ENCODE results near the gene MOGAT2. TPM values are rescaled to one million over a fixed set of nuclear protein-coding genes. Genes with fewer than 3 reads are reported as not detected.

MOGAT2 gene
- total and polyA plus RNA-seq, 2 of the 13 experiments (the other 11 are each of a cell fraction or from before 2014, with no cell fraction given): 27.2 to 27.8 TPM

- ChIA-PET POLR2A (no interaction called here), CTCF (ENCODE audit: low intra/inter-chr PET ratio, low total read pairs) (no interaction called here)
- WGBS (ENCODE audit: low lambda C conversion rate): 95% methylated on average over 2 of the region's 3 CpGs
- ATAC-seq (no peak), DNase-seq (ENCODE audit: low spot score) (no peak), FAIRE-seq (no peak)
- intact Hi-C loops (cut with micrococcal nuclease; ENCODE audit: unreplicated experiment) (no loop called here), in situ Hi-C loops (cut with HindIII; ENCODE audit: extremely low pct_ligation_motif_present, low pct_unique_long_range_greater_than_20kb) (no loop called here)
- Histone ChIP-seq H3K4me3 (replicated peaks in 1 of 3; ENCODE audit: insufficient read depth in 1 of 3, low read depth in 2 of 3, low read length in 3 of 3) (no peak overlapping the region), H3K36me3 (replicated peaks in 1 of 2; ENCODE audit: control insufficient read depth in 1 of 2, insufficient read depth in 2 of 2, low read length in 2 of 2) (peaks cover 0 to 14% of the 10 kb centered on the region in 2 experiments; a peak in 2 of 5 replicates), H4K20me1 (ENCODE audit: insufficient read depth, low read length) (no peaks in the 10 kb centered on the region), H3K9ac (ENCODE audit: insufficient read depth, low read depth, low read length) (no peak overlapping the region), H3K79me2 (ENCODE audit: insufficient read depth, low read length) (peaks cover 21% of the 10 kb centered on the region), H3K27ac (ENCODE audit: extremely low read length, insufficient read depth, low read length) (no peak overlapping the region), H3K4me1 (ENCODE audit: insufficient read depth, low read length) (peaks cover 27% of the 10 kb centered on the region), H3K9me3 (ENCODE audit: low read length) (no peaks in the 10 kb centered on the region), H2AFZ (ENCODE audit: low read length) (no peak overlapping the region), H3K4me2 (ENCODE audit: low read depth, low read length) (no peak overlapping the region), H3K27me3 (ENCODE audit: control insufficient read depth in 1 of 2, insufficient read depth in 2 of 2, low read length in 2 of 2) (no peaks in the 10 kb centered on the region)
- BruUV-seq (replicated peaks): no TSS peak
- TF ChIP-seq ZNF292 (CRISPR knock-in tag; IDR thresholded peaks at IDR 0.05; ENCODE audit: borderline replicate concordance, low read depth) (no peak), ZNF660 (CRISPR knock-in tag; IDR thresholded peaks at IDR 0.05; ENCODE audit: borderline replicate concordance, low read depth) (no peak), MLLT10 (CRISPR knock-in tag; IDR thresholded peaks at IDR 0.05) (no peak), ZNF772 (CRISPR knock-in tag; IDR thresholded peaks at IDR 0.05) (no peak), RBM22 (optimal IDR thresholded peaks at IDR 0.05; ENCODE audit: low read length) (peak; percentile 22)
Observed at GRCh38 chr11:75775056-75775455, 57.4 kb downstream of the MOGAT2 start.

DNA sequence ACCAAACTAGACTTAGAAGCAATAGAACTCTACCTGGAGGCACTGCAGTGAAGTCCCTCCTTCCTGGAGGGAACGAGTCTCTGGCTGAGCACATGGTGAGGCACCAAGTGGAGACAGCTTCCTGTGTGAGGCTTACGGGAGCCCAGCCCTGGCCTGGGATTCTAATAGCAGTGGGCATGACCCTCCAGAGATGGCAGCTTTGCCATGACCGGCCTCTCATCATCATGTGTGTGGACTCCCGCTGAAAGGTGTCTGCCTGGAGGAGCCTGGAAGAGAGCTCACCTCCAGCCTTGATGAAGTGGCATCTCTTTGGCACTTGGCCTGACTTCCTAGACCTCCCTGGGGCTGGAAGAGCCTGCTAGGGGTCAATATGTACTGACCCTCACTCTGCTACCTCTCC, 58.9 kb downstream of the MOGAT2 start:
- ATAC-seq (no peak), DNase-seq (ENCODE audit: low spot score) (no peak), FAIRE-seq (no peak)
- WGBS (ENCODE audit: low lambda C conversion rate): 100% methylated on average over 1 of the region's 4 CpGs
- ChIA-PET POLR2A (interaction anchor here (1.0 to 1.6 kb wide), 2 partner anchors 10 to 57 kb away, joined by 3 to 5 read pairs; no protein-coding TSS in a partner anchor), CTCF (ENCODE audit: low intra/inter-chr PET ratio, low total read pairs) (no interaction called here)
- Histone ChIP-seq H3K9ac (ENCODE audit: insufficient read depth, low read depth, low read length) (no peak overlapping the region), H3K4me1 (ENCODE audit: insufficient read depth, low read length) (peaks cover 27% of the 10 kb centered on the region), H3K9me3 (ENCODE audit: low read length) (no peaks in the 10 kb centered on the region), H3K36me3 (replicated peaks in 1 of 2; ENCODE audit: control insufficient read depth in 1 of 2, insufficient read depth in 2 of 2, low read length in 2 of 2) (peaks cover 0 to 14% of the 10 kb centered on the region in 2 experiments; a peak in 2 of 5 replicates), H2AFZ (ENCODE audit: low read length) (no peak overlapping the region), H4K20me1 (ENCODE audit: insufficient read depth, low read length) (no peaks in the 10 kb centered on the region), H3K79me2 (ENCODE audit: insufficient read depth, low read length) (peaks cover 8% of the 10 kb centered on the region), H3K27ac (ENCODE audit: extremely low read length, insufficient read depth, low read length) (no peak overlapping the region), H3K27me3 (ENCODE audit: control insufficient read depth in 1 of 2, insufficient read depth in 2 of 2, low read length in 2 of 2) (no peaks in the 10 kb centered on the region), H3K4me3 (replicated peaks in 1 of 3; ENCODE audit: insufficient read depth in 1 of 3, low read depth in 2 of 3, low read length in 3 of 3) (no peak overlapping the region), H3K4me2 (ENCODE audit: low read depth, low read length) (no peak overlapping the region)
- no TSS peak for BruUV-seq (replicated peaks)
- in situ Hi-C loops (cut with HindIII; ENCODE audit: extremely low pct_ligation_motif_present, low pct_unique_long_range_greater_than_20kb) (no loop called here), intact Hi-C loops (cut with micrococcal nuclease; ENCODE audit: unreplicated experiment) (no loop called here)
- TF ChIP-seq THAP8 (CRISPR knock-in tag; IDR thresholded peaks at IDR 0.05; ENCODE audit: borderline replicate concordance) (no peak), ZNF260 (CRISPR knock-in tag; IDR thresholded peaks at IDR 0.05; ENCODE audit: borderline replicate concordance, low read depth) (no peak), ZNF609 (CRISPR knock-in tag; IDR thresholded peaks at IDR 0.05; ENCODE audit: borderline replicate concordance) (no peak), MAX (IDR thresholded peaks at IDR 0.05) (no peak), SMAD3 (CRISPR knock-in tag; IDR thresholded peaks at IDR 0.05) (no peak), U2AF1 (optimal IDR thresholded peaks at IDR 0.05; ENCODE audit: low read depth, low read length) (no peak), ZNF12 (CRISPR knock-in tag; IDR thresholded peaks at IDR 0.05) (no peak)
- TF ChIP-seq, protein P1, sequence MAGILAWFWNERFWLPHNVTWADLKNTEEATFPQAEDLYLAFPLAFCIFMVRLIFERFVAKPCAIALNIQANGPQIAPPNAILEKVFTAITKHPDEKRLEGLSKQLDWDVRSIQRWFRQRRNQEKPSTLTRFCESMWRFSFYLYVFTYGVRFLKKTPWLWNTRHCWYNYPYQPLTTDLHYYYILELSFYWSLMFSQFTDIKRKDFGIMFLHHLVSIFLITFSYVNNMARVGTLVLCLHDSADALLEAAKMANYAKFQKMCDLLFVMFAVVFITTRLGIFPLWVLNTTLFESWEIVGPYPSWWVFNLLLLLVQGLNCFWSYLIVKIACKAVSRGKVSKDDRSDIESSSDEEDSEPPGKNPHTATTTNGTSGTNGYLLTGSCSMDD (CRISPR knock-in tag; IDR thresholded peaks at IDR 0.05): no peak
